ENCODE measurements around the gene KCP.

- TF ChIP-seq POLR2AphosphoS5 (IDR thresholded peaks at IDR 0.05) (no peak), CTCF (IDR thresholded peaks at IDR 0.05) (no peak), POLR2A (IDR thresholded peaks at IDR 0.05) (no peak)
Measured at GRCh38 chr7:128913870-128914565, 3.5 kb upstream of the KCP start.

Data from breast epithelium (tissue), 3 donors.